ENCODE measurements around the gene PARP9. TPM values are rescaled to one million over a fixed set of nuclear protein-coding genes. Genes with fewer than 3 reads are reported as not detected.

The PARP9 gene
- total RNA-seq, 1 donor from 2014 or later: 29.8 TPM

- peaks cover 58% of the 10 kb centered on the region for H3K4me1 Mint-ChIP-seq (ENCODE audit: low read depth)
- H3K27ac Mint-ChIP-seq: peak overlapping the region; percentile 95
- H3K4me3 Mint-ChIP-seq (ENCODE audit: low read depth): peak overlapping the region; percentile 97
- H3K9me3 Mint-ChIP-seq: no peaks in the 10 kb centered on the region
- no peaks in the 10 kb centered on the region for H3K27me3 Mint-ChIP-seq (ENCODE audit: low read depth)
- peaks cover 64% of the 10 kb centered on the region for H3K36me3 Mint-ChIP-seq (ENCODE audit: low read depth)
- DNase-seq (ENCODE audit: low spot score): no peak
- intact Hi-C loops (cut with micrococcal nuclease): loop anchor here (1.0 to 10.0 kb wide), 4 partner anchors 13 to 231 kb away; partner anchors contain the start of genes HSPBAP1 and SLC49A4
Observed at GRCh38 chr3:122563717-122564025, 429 bp downstream of the PARP9 start.

GRCh38 chr3:122562923-122563716, 980 bp downstream of the PARP9 start:
- Mint-ChIP-seq H3K4me1 (ENCODE audit: low read depth) (peaks cover 54% of the 10 kb centered on the region), H3K27me3 (ENCODE audit: low read depth) (no peaks in the 10 kb centered on the region), H3K36me3 (ENCODE audit: low read depth) (peaks cover 61% of the 10 kb centered on the region), H3K9me3 (no peaks in the 10 kb centered on the region), H3K27ac (peak overlapping the region; percentile 95), H3K4me3 (ENCODE audit: low read depth) (peak overlapping the region; percentile 97)
- intact Hi-C loops (cut with micrococcal nuclease): loop anchor here (5.0 to 10.0 kb wide), 2 partner anchors 171 to 232 kb away; partner anchors contain the start of genes HSPBAP1 and SLC49A4
- DNase-seq (ENCODE audit: low spot score): no peak

GRCh38 chr3:122560680-122561079, 3.4 kb downstream of the PARP9 start:
- Mint-ChIP-seq H3K4me3 (ENCODE audit: low read depth) (no peak overlapping the region), H3K27ac (peak overlapping the region; percentile 64), H3K4me1 (ENCODE audit: low read depth) (peaks cover 37% of the 10 kb centered on the region), H3K9me3 (no peaks in the 10 kb centered on the region), H3K36me3 (ENCODE audit: low read depth) (peaks cover 59% of the 10 kb centered on the region), H3K27me3 (ENCODE audit: low read depth) (no peaks in the 10 kb centered on the region)
- intact Hi-C loops (cut with micrococcal nuclease): loop anchor here (1.0 to 10.0 kb wide), 4 partner anchors 50 to 234 kb away; partner anchors contain the start of genes HSPBAP1 and SLC49A4
- peak; percentile 46 for DNase-seq (ENCODE audit: low spot score)

- no peaks in the 10 kb centered on the region for H3K9me3 Mint-ChIP-seq
- intact Hi-C loops (cut with micrococcal nuclease): loop anchor here (1.0 to 10.0 kb wide), 4 partner anchors 51 to 235 kb away; partner anchors contain the start of genes HSPBAP1 and SLC49A4
- peaks cover 62% of the 10 kb centered on the region for H3K36me3 Mint-ChIP-seq (ENCODE audit: low read depth)
- H3K4me3 Mint-ChIP-seq (ENCODE audit: low read depth): no peak overlapping the region
- peaks cover 34% of the 10 kb centered on the region for H3K4me1 Mint-ChIP-seq (ENCODE audit: low read depth)
- no peak for DNase-seq (ENCODE audit: low spot score)
- H3K27ac Mint-ChIP-seq: peak overlapping the region; percentile 36
- H3K27me3 Mint-ChIP-seq (ENCODE audit: low read depth): no peaks in the 10 kb centered on the region
Observed at GRCh38 chr3:122559906-122560305, 4.2 kb downstream of the PARP9 start.

- H3K27ac Mint-ChIP-seq: no peak overlapping the region
- no peak for DNase-seq (ENCODE audit: low spot score)
Observed at GRCh38 chr3:122558605-122559004, 5.5 kb downstream of the PARP9 start.

GRCh38 chr3:122557356-122557755, 6.7 kb downstream of the PARP9 start:
- no peaks in the 10 kb centered on the region for H3K27me3 Mint-ChIP-seq (ENCODE audit: low read depth)
- no peaks in the 10 kb centered on the region for H3K9me3 Mint-ChIP-seq
- H3K4me1 Mint-ChIP-seq (ENCODE audit: low read depth): peaks cover 26% of the 10 kb centered on the region
- DNase-seq (ENCODE audit: low spot score): no peak
- H3K4me3 Mint-ChIP-seq (ENCODE audit: low read depth): no peak overlapping the region
- no peak overlapping the region for H3K27ac Mint-ChIP-seq
- H3K36me3 Mint-ChIP-seq (ENCODE audit: low read depth): peaks cover 74% of the 10 kb centered on the region
- intact Hi-C loops (cut with micrococcal nuclease): no loop called here

More at GRCh38 chr3:122558605-122559004, 5.5 kb downstream of the PARP9 start:
- intact Hi-C loops (cut with micrococcal nuclease): no loop called here
- Mint-ChIP-seq H3K36me3 (ENCODE audit: low read depth) (peaks cover 66% of the 10 kb centered on the region), H3K4me3 (ENCODE audit: low read depth) (no peak overlapping the region), H3K27me3 (ENCODE audit: low read depth) (no peaks in the 10 kb centered on the region), H3K4me1 (ENCODE audit: low read depth) (peaks cover 32% of the 10 kb centered on the region), H3K9me3 (no peaks in the 10 kb centered on the region)

GRCh38 chr3:122555275-122556071, 8.6 kb downstream of the PARP9 start:
- H3K27ac Mint-ChIP-seq: no peak overlapping the region
- intact Hi-C loops (cut with micrococcal nuclease): no loop called here
- no peak for DNase-seq (ENCODE audit: low spot score)
- H3K36me3 Mint-ChIP-seq (ENCODE audit: low read depth): peaks cover 85% of the 10 kb centered on the region
- H3K4me3 Mint-ChIP-seq (ENCODE audit: low read depth): no peak overlapping the region
- H3K27me3 Mint-ChIP-seq (ENCODE audit: low read depth): no peaks in the 10 kb centered on the region
- peaks cover 15% of the 10 kb centered on the region for H3K4me1 Mint-ChIP-seq (ENCODE audit: low read depth)
- H3K9me3 Mint-ChIP-seq: no peaks in the 10 kb centered on the region

GRCh38 chr3:122553171-122553570, 10.9 kb downstream of the PARP9 start:
- H3K27me3 Mint-ChIP-seq (ENCODE audit: low read depth): no peaks in the 10 kb centered on the region
- no peak overlapping the region for H3K4me3 Mint-ChIP-seq (ENCODE audit: low read depth)
- no peak overlapping the region for H3K27ac Mint-ChIP-seq
- peaks cover 93% of the 10 kb centered on the region for H3K36me3 Mint-ChIP-seq (ENCODE audit: low read depth)
- DNase-seq (ENCODE audit: low spot score): no peak
- H3K4me1 Mint-ChIP-seq (ENCODE audit: low read depth): peaks cover 11% of the 10 kb centered on the region
- H3K9me3 Mint-ChIP-seq: no peaks in the 10 kb centered on the region
- intact Hi-C loops (cut with micrococcal nuclease): no loop called here

- no peak for DNase-seq (ENCODE audit: low spot score)
- no peak overlapping the region for H3K4me3 Mint-ChIP-seq (ENCODE audit: low read depth)
- H3K4me1 Mint-ChIP-seq (ENCODE audit: low read depth): peaks cover 5% of the 10 kb centered on the region
- no peaks in the 10 kb centered on the region for H3K27me3 Mint-ChIP-seq (ENCODE audit: low read depth)
- peaks cover 92% of the 10 kb centered on the region for H3K36me3 Mint-ChIP-seq (ENCODE audit: low read depth)
- H3K27ac Mint-ChIP-seq: no peak overlapping the region
- intact Hi-C loops (cut with micrococcal nuclease): no loop called here
- H3K9me3 Mint-ChIP-seq: no peaks in the 10 kb centered on the region
Observed at GRCh38 chr3:122548619-122549018, 15.5 kb downstream of the PARP9 start.

- intact Hi-C loops (cut with micrococcal nuclease): no loop called here
- DNase-seq (ENCODE audit: low spot score): no peak
- no peaks in the 10 kb centered on the region for H3K27me3 Mint-ChIP-seq (ENCODE audit: low read depth)
- no peaks in the 10 kb centered on the region for H3K9me3 Mint-ChIP-seq
- H3K36me3 Mint-ChIP-seq (ENCODE audit: low read depth): peaks cover 92% of the 10 kb centered on the region
- no peak overlapping the region for H3K27ac Mint-ChIP-seq
- H3K4me1 Mint-ChIP-seq (ENCODE audit: low read depth): peaks cover 2% of the 10 kb centered on the region
- H3K4me3 Mint-ChIP-seq (ENCODE audit: low read depth): no peak overlapping the region
Observed at GRCh38 chr3:122548076-122548475, 16.0 kb downstream of the PARP9 start.

- Mint-ChIP-seq H3K27ac (no peak overlapping the region), H3K4me1 (ENCODE audit: low read depth) (peaks cover 1% of the 10 kb centered on the region), H3K4me3 (ENCODE audit: low read depth) (no peak overlapping the region), H3K9me3 (no peaks in the 10 kb centered on the region), H3K36me3 (ENCODE audit: low read depth) (peaks cover 78% of the 10 kb centered on the region), H3K27me3 (ENCODE audit: low read depth) (no peaks in the 10 kb centered on the region)
- intact Hi-C loops (cut with micrococcal nuclease): no loop called here
- DNase-seq (ENCODE audit: low spot score): no peak
Observed at GRCh38 chr3:122546151-122546550, 17.9 kb downstream of the PARP9 start.

GRCh38 chr3:122538956-122539490, 25.1 kb downstream of the PARP9 start:
- Mint-ChIP-seq H3K27ac (no peak overlapping the region), H3K4me1 (ENCODE audit: low read depth) (peaks cover 27% of the 10 kb centered on the region), H3K9me3 (no peaks in the 10 kb centered on the region), H3K4me3 (ENCODE audit: low read depth) (no peak overlapping the region), H3K27me3 (ENCODE audit: low read depth) (no peaks in the 10 kb centered on the region), H3K36me3 (ENCODE audit: low read depth) (peaks cover 80% of the 10 kb centered on the region)
- DNase-seq (ENCODE audit: low spot score): no peak
- intact Hi-C loops (cut with micrococcal nuclease): loop anchor here (10.0 kb wide), 1 partner anchor 144 kb away; no protein-coding TSS in a partner anchor
